ENCODE data around the gene CCKAR.

CCKAR gene

DNA sequence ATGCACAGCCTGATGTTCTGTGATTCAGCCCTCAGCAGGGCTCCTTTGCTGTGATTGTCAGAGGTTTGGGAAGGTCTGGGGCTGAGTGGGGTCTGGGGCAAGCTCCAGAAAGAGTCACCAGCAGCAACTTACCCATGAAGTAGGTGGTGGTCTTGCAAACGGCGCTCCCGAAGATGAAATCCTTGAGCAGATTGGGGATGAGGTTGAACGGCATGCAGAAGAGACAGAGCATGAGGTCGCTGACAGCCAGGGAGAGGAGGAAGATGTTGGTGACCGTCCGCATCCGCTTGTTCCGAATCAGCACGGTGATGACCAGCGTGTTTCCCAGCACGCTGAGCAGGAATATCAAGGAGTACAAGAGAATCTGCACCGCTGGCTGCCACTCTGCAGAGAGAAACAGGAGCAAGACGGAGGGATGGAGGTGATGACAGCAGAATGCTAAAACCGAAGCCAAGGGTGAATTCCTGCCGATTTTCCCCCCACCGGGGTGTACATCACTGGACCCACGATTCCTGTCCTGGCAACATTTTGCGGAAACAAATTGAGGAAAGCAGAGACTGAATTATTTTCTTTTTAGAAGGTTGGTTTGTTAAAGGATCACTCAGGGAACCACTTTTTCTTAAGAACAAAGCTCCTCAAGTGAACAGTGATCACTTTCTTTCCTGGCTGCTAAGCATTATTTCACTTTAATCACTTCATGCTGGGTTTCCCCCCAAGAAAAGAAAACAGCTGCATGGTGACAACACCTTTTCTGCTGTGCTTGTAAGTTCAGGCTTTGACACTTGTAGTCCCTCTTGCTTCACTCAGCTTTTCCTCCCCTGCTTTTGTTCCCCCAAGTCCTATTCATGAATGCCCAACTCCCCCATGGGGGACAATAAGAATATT, 941 bp downstream of the CCKAR start:
- no peak for DNase-seq

DNA sequence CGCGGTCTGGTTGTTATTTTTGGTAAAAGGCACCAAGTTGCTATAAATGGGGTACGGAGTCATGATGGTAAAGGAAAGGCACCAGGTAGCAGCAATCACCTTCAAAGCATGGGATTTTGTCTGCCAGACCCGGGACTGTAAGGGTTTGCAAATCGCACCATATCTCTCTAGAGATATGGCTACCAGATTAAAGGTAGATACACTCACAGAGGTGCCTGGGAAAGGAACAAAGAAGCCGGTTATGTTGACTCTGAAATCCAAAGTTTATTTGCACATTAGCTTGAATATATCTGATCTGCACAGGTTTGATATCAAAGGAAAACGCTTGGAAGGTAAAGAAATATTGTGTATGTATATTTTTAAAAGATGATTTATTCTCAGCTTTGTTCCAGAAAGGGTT, 4.6 kb downstream of the CCKAR start:
- no peak for DNase-seq

DNA sequence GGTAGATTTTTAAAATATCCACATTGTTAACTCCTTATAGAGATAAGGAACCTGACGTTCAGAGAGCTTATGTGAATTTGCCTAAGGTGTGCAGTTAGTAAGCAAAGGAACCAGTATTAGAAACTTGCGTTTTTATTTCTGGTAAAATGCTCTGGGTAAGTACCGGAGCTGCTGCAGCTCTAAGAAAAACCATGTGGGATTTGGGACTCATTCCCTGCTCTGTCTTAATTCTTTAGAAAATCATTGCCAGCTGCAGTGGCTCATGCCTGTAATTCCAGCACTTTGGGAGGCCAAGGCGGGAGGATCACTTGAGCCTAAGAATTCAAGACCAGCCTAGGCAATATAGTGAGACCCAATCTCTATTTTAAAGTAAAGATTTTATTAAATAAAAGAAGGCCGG, 5.8 kb downstream of the CCKAR start:
- DNase-seq = no peak

DNA sequence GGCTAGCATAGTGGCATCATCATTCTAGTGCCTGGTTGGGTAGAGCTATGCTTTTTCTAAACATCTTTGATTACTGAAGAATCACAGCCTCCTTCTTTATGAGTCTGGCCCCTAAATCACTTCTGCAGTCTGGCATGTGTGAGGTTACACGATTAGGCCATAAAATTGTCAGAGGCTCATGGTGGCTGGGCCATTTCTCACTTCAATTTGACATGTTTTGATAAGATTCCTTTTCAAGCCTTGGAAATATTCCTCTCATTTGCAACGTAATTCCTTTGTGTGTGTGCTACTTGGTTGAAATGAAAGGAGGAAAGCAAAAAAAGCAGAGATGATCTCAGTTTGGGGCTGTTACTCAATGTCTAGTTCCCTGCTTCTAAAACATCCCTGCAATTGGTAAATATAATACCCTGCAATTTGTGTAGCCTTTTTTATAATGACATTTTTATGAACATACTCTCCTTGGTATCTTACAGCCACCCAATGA, 6.2 kb downstream of the CCKAR start:
- no peak for DNase-seq

DNA sequence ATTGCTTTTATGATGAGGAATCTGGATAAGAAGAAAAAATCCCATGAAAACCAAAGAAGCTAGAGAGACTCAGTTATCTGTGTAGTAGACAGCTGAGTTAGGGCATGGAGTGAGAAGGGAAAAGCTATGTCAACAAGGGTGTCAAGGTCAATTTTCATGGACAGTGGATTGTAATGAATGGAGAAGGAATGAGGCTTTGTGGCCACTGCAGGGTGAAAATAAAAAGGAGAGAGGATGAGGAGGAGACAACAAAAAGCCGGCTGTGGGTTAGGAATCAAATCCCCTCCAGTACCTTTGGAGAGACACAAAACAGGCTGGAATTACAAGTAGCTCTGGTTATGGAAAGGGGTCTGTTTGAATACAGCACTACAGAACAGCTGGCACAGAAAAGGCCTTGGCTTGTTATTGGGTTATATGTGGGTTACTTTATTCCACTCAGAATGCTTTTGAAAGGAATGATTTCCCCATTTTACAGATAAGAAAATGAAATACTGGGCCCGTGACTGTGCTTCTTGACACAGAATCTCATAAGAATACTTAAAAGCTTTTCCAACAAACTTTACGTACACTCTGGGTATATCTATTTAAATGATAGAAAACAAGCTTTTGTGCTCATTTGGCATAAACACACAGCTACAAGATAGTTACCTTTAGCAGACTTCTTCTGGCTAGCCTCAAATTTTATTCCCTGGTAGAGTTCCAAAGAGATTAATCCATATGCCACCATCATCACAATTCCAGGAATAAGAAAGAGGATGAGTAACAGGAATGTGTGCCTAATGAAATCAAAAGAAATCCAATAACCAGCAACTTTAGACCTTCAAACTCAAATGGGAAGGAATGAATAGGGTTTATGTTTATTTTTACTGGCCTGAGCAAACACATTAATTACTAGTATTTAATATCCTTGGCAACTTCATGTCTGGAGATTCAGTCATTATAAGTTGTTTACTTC, 7.5 kb downstream of the CCKAR start:
- no peak for DNase-seq

DNA sequence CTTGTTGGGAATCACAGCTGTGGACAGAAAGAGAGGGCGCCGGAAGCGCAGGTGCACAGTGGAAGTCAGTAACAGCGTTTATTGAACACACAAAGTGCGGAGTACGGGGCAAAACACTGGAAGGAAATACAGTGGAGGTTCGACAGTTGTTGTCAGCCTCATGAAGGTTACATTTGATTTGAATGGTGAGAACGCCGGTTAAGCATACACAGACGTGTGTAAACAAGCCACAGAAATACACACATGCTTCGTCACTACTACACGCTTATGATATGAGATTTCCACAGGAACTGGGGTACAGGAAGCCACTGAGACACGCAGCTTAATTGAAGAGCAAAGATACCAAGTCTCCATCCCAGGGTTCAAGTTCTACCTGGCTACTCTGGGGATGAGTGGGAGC, 12.0 kb downstream of the CCKAR start:
- DNase-seq = no peak

DNA sequence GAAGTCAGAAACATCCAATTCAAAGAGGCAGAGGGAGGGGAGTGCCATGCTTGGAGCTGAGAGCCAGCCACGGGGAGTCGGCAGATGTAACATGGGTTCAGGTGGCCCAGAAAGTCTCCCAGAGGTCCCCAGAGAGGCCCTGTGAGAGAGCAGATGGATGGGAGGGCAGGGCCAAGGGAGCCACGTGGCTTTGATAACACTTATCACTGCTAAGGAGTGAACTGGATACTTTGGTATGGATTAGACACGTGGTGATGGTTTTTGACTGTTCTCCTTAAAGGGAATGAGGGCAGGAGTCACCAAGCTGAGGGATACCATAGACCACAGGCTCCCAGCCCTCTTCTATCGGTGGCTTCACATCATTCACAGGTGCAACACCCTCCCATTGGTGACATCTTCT, 13.7 kb downstream of the CCKAR start:
- no peak for DNase-seq

DNA sequence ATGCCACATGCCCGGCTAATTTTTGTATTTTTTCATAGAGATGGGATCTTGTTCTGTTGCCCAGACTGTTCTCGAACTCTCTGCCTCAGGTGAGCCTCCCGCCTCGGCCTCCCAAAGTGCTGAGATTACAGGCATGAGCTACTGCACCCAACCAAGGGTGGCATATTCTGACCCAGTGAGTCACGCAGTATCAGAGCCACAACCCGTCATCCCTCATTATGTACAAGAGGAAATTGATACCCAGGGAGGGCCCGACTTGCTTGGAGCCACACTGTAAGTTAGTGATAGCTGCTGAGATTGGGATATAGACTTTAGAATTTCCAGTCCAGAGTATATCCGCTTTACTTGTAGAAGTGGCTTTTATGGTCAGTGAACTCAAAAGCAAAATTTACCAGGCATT, 14.6 kb downstream of the CCKAR start:
- no peak for DNase-seq

DNA sequence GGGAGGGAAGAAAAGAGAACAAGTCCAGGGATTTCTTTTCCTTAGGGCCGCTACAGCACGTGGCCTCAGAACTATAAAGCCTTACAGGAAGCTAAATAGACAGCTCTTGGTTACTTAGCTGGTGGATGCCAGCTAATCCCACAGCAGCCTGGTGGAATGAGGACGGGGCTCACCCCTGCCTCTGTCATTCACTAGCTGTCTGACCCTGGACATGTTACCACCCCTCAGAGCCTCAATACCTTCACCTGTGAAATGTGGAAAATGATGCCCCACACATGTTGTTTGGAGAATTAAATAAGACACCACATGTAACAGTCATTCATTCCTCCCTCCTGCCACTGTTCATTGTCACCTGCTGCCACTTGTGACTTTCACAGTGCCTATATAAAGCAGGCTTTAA, 15.7 kb downstream of the CCKAR start:
- no peak for DNase-seq

DNA sequence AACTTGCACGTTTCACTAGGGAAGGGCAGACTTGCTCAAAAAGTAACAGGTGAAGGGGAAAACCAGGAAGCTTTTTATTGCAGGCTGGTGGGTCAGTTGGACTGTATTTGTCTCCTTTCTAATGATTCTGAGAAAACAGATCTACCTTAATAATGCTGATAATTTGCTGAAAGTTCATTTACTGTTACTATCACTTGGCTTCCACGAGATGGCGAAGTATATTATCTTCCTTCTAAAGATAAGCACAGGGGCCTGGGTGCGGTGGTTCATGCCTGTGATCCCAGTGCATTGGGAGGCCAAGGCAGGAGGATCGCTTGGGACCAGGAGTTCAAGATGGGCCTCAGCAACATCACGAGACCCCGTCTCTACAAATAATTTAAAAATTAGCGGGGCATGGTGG, 16.4 kb downstream of the CCKAR start:
- DNase-seq = no peak

DNA sequence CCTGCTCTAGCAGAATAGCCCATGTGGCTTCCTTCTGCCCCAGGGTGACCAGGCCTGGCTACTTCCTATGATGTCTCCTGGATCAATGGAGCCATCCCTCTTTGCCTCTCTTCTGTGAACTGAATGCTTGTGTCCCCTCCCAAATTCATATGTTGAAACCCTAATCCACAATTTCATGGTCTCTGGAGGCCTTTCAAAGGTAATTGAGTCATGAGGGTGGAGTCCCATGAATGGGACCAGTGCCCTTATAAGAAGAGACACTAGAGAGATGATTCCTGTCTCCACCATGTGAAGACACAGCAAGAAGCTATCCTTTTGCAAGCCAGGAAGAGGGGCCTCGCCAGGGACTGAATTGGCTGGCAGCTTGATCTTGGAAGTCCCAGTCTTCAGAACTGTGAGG, 18.4 kb downstream of the CCKAR start:
- DNase-seq = no peak

DNA sequence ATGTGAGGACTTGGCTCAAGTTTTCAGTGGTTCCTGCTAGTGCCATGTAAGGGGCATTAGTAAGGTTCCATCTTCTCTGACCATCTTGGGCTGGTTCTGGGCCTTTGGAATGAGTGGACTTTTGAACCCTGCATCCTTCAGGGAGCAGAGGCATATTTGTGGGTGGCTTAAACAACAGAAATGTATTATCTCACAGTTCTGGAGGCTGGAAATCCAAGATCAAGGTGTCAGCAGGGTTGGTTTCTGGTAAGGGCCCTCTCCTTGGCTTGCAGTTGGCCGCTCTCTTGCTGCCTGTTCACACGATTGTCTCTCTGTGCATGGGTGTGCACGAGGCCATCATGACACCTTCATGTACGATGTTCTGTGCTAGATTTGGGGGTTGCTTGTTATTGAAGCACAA, 21.3 kb downstream of the CCKAR start:
- no peak for DNase-seq

DNA sequence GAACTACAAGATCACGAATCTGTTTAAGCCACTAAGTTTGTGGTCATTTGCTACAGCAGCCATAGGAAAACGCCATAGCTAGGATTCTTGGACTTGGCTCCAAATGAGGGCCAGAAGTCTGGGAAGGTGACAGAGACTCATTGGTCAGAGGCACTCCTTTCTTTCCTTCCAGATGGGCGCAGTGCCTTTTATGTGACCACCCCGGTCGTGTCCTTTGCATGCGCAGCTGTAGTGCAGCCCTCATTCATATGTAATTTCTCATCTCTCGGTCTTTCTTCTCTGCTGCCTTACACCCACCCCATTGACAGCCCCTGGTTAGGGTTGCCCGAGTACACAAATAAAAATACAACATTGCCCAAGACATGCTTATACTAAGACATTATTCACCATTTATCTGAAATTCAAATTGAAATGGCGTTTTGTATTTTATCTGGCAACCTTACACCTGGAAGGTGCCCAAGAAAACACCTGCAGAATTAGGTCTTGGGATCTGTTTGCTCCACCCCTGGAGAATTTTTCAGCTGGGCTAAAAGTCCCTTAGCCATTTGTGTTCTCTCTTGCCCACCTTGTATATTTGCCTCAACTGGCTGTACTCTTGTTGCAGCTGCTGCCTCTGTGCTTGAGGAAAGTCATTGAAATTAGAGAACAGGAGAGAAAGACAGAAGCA, 21.9 kb downstream of the CCKAR start:
- DNase-seq = no peak

DNA sequence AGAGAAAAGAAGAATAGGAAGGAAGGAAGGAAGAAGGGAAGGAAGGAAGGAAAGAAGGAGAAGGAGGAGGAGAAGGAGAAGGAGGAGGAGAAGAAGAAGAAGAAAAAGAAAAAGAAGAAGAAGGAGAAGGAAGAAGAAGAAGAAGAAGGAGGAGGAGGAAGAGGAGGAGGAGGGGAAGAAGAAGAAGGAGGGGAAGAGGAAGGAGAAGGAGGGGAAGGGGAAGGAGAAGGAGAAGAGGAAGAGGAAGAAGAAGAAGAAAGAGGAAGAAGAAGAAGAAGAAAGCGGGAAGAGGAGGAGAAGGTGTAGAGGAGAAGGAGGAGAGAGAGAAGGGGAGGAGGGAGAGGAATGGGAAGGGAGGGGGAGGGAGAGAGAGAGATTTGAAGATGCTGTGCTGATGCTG, 22.6 kb downstream of the CCKAR start:
- DNase-seq = no peak

DNA sequence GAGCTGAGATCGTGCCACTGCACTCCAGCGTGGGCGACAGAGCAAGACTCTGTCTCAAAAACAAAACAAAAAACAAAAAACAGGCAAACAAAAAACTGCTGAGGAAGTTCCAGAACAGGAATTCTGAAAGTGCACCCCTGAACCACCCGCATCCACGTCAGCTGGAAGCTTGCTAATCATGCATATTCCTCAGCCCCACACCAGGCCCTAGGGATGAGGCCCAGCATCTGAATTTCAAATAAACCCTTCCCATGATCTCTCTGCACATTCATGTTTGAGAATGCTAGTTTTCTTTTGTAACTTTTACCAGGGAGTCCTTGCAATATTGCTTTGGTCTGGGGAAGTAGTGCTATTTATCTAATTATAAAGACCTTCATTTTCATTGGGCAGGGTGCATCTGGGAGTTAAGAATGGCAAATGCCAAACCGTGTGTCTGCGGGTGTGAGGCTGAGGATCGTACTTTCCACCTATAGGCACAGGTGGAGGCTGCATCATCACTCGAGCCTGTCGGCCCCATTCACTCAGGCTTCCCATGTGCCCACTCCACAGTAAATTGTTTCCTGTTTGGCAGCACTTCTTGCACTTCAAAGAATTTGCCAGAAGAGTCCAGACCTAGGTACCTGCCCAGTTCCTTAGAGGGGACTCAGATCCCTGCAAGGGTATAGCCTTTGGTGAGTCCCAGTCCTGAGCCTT, 23.6 kb downstream of the CCKAR start:
- DNase-seq = no peak

DNA sequence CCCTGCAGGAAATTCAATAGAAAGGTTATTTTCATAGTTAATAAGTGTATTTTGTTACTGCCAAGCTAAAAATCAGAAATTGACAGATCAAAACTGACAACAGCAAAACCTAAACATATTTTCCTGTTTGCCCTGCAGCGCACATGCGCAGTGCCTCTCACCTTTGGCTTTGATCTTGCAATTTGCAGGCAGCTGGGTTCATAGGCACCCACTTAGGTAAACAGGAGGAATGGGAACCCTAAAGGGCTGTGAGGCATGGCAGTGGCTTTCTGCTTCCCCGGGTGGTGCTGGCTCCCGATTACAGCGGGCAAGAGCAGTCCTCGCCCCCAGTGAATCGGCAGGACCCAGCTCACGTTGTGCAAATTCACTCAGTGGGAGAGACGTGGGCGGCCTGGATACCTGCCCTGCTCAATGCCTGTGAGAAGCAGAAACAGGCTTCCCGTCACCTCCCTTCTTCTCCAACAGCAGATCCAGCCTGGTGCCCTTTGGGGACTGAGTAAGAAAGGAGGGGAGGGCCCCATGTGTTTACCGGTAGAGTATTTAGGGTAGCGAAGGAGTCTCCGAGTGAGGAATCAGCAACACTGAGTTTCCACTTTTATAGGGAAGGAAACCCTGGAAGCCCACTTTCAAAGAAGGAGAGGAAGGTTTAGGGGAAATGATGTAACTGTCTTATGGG, 25.7 kb downstream of the CCKAR start:
- DNase-seq = no peak

DNA sequence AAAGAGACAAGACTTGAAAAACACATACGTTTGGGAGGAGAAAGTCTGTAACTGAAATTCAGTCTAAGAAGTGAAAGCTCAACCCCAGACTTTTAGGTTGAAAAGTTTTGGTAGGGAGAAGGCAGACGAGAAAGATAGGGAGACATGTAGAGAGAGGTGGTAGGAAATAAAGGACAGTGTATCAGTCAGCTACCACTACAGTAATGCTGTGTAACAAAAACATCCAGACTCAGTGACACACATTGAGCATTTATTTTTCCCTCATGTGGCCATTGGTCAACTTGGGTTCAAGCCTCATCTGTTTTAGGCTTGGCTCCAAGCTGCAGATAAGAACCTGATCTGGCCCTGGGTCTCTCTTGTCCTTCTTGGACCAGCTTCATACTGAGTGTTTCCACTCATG, 26.9 kb downstream of the CCKAR start:
- DNase-seq = no peak

DNA sequence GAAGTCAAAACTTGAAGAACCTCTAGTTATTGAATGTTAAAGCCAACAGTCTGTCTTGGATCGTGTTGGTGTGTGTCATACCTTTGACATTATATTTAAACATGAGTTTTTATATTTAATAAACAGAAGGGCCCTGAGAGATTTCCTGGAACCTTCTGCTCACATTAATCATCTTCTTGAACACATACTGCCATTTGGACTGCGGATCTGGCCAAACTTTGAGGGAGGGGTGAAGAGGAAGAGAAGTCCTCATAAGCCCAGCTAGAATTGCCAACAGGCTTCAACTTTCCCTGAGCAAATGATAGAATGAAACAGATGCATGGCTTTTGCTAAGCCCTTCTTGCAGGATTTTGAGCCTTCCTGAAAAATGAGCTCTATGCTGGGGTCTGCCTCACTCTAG, 27.4 kb downstream of the CCKAR start:
- DNase-seq = no peak

DNA sequence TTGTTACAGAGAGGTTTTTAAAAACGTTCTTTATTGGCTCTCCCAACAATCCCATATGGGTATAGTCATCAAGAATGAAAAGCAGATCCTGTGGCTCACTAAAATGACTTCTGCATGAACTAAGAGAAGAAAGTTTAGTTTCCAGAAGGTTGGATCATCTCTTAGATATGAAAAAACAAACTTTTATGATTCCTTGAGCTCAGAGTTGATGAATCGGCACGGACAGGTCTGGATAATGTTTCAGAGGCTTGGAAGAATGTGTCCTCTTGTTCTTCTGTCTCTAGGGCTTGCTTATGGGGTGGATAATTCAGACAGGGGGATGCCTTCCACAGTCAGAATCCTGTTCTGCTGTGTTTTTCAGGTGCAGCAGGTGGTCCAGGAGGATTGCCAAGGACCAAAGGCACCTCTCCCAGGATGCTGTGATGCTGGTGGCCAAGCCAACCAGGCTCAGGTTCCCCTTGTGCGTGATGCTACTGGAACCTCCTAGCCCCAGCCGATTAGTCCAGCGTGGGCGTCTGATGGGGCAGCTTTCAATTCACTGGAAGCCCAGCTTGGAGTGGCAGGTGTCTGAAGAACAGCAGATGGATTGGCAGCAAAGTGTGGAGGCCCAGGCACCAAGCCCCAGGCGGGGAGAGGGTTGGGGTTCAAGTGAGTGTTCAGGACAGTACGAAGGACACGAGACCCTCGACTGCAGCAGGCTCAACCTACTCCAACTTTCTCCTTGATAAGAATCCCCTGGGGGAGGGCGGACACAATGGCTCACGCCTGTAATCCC, 30.3 kb downstream of the CCKAR start:
- DNase-seq = no peak

DNA sequence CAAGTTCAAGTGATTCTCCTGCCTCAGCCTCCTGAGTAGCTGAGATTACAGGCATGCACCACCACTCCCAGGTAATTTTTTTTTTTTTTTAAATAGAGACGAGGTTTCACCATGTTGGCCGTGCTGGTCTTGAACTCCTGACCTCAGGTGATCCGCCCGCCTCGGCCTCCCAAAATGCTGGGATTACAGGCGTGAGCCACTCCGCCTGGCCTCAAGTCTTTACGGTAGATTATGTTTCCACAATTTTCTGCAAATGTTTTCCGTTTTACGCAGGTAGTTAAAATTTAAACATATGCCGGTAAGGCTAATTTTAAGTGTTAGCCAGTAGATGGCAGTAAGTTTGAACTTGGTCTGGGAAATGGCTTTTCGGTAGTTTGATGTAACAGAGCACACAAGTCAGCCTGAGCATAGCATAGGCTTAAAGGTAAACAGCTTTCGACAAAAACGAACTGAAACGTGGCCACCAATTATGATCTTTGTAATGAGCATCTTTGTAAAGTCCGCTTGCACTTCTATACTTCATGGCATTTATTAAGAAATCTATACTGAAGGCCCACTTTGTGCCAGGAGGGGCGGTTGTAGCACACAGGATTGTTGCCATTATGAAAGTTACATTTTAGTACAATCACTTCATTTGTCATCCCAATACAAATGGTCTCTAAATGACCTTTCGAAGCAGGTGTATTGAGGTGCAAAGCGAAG, 31.1 kb downstream of the CCKAR start:
- no peak for DNase-seq

DNA sequence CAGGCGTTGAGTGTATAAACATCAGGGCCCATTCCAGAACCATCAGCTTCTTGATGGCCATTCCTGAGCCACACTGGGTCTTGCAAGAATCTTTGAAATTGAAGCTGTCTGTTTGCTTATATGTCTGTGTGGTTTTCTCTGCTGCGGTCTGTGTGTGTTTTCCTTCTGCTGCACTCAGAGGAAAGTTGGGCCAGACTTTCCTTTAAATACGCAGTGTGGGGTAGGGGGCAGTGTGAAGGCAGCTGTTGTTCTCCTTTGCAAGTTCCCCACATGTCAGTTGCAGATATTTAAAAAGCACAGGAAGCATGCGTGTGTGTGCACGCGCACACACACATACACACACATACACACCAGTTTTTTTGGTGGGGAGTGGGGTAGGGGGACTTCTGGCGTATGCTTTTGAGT, 32.1 kb downstream of the CCKAR start:
- peak; percentile 58 for DNase-seq

Data from left hindlimb (tissue), 1 donor.